ENCODE measurements around the gene PCMT1.

- TF ChIP-seq GATA2 (IDR thresholded peaks at IDR 0.05; ENCODE audit: low read depth, low read length), result no peak
- TF ChIP-seq GATA3 (IDR thresholded peaks at IDR 0.05; ENCODE audit: low read depth, low read length), result no peak
Observed at GRCh38 chr6:149719531-149719930, 30.0 kb upstream of the PCMT1 start.

All from SH-SY5Y (cell line).